Stomach (tissue), 4 donors: ENCODE data around the gene VPREB1.

Source experiments
- EP300 ChIP-seq: sonication (generic); formaldehyde crosslinking; IDR thresholded peaks from one replicate; pipeline ENCODE4 v1.6.1; 2017; ENCODE audit warnings: antibody characterized with exemption
- POLR2A ChIP-seq, 4 donors: fragments of 450-650 bp; IDR thresholded peaks; one replicate each; pipeline ENCODE4 v1.6.1; 2016; ENCODE audit warnings: antibody characterized with exemption in 4 of 4, control low read depth in 2 of 4, mild to moderate bottlenecking in 1 of 4, moderate library complexity in 1 of 4
- POLR2AphosphoS5 ChIP-seq, 3 donors: sonication (generic); formaldehyde crosslinking; IDR thresholded peaks; one replicate each; pipeline ENCODE4 v1.6.1; 2016; ENCODE audit warnings: antibody characterized with exemption in 3 of 3
- TF ChIP-seq, protein P1 (sequence below), 7 experiments: fragments of 450-650 bp in 4 of 7; fragments of 200-600 bp in 3 of 7; sonication (generic) in 3 of 7; IDR thresholded peaks; one replicate each; pipeline ENCODE4 v1.5.1; 2016 to 2019; ENCODE audit warnings: antibody characterized with exemption in 7 of 7, control low read depth in 2 of 7, mild to moderate bottlenecking in 1 of 7

DNA sequence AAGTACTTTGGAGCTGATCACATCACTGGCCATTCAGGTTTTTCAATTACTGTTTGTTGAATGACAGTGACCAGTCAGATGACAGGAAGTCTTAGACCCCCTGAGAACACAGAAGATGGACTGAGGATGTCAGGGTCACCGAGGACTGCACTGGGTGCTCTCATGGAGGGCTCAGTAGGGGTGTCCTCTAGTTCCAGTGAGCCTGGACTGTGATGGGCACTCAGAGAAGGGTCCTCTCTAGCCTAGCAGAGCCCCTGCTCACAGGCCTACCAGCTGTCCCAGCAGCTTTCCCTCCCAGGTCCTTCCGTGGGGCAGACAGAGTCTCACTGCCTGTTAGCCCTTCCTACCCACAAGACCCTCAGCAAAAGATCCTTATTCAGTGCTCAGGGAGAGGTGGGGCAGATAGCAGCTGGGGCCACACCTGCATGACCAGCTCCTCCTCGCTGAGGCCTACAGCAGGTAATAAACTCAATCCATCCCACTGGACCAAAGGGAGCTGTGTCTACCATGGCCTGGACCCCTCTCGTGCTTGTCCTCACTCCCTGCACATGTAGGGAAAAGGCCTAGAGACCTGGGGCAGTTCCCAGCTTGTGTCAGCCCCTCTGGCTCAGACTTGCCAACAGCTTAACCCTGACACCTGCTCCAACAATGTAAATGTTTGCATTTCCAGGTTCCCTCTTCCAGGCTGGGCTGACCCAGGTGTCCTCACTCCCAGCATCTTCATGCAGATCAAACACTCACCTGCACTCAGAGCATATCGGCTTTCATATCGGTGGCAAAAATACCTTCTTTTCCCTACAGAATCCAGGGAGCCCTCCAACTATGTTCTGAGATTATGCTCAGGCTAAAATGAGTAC, 25.2 kb upstream of the VPREB1 start:
- TF ChIP-seq, protein P1, sequence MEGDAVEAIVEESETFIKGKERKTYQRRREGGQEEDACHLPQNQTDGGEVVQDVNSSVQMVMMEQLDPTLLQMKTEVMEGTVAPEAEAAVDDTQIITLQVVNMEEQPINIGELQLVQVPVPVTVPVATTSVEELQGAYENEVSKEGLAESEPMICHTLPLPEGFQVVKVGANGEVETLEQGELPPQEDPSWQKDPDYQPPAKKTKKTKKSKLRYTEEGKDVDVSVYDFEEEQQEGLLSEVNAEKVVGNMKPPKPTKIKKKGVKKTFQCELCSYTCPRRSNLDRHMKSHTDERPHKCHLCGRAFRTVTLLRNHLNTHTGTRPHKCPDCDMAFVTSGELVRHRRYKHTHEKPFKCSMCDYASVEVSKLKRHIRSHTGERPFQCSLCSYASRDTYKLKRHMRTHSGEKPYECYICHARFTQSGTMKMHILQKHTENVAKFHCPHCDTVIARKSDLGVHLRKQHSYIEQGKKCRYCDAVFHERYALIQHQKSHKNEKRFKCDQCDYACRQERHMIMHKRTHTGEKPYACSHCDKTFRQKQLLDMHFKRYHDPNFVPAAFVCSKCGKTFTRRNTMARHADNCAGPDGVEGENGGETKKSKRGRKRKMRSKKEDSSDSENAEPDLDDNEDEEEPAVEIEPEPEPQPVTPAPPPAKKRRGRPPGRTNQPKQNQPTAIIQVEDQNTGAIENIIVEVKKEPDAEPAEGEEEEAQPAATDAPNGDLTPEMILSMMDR (IDR thresholded peaks at IDR 0.05): no peak
- no peak for TF ChIP-seq EP300
- TF ChIP-seq POLR2AphosphoS5 (IDR thresholded peaks at IDR 0.05): no peak
- TF ChIP-seq POLR2A (IDR thresholded peaks at IDR 0.05): no peak
